Smooth muscle cell of the pulmonary artery (primary cell): Measurements from ENCODE around the gene CHMP4A. TPM values are rescaled to one million over a fixed set of nuclear protein-coding genes. Genes with fewer than 3 reads are reported as not detected.

Experiments
- total RNA-seq: library from RNA; depleted of rRNA; stranded (reverse); fragments of >200 nt; gene quantifications from 2 replicates; pipeline ENCODE4 v1.2.3, GENCODE V29; 2014

CHMP4A gene
- 21.8 and 24.1 TPM in 2 replicates for total RNA-seq

GRCh38 chr14:24212924-24213865 lies at the start of gene CHMP4A:
Gene CHMP4A (minus strand): TSS chr14:24213488. CDS start chr14:24213439, 49 bp downstream.

GRCh38 chr14:24232645-24233537 lies 19.6 kb upstream of the CHMP4A start, which contains the start of gene GMPR2:
Gene GMPR2 (plus strand): TSS chr14:24232929. CDS start chr14:24233254, 325 bp downstream.

GRCh38 chr14:24232121-24232644 lies 18.9 kb upstream of the CHMP4A start, which contains the start of gene NEDD8:
Gene NEDD8 (minus strand): TSS chr14:24232367. CDS start chr14:24232267, 100 bp downstream.

GRCh38 chr14:24215495-24216344 lies 2.4 kb upstream of the CHMP4A start, which contains the start of gene MDP1:
Gene MDP1 (minus strand): TSS chr14:24216066. CDS start chr14:24215955, 111 bp downstream.

GRCh38 chr14:24195186-24196070 lies 17.9 kb downstream of the CHMP4A start, which contains the start of gene TM9SF1:
Gene TM9SF1 (minus strand): TSS chr14:24195441. CDS start chr14:24195019, 422 bp downstream.

GRCh38 chr14:24188251-24189058 lies 24.8 kb downstream of the CHMP4A start, which contains the start of gene IPO4:
Gene IPO4 (minus strand): TSS chr14:24188816. CDS start chr14:24188787, 29 bp downstream.

GRCh38 chr14:24171422-24172260 lies 41.6 kb downstream of the CHMP4A start, which contains the start of gene REC8:
Gene REC8 (plus strand): TSS chr14:24172080. CDS start chr14:24172553, 473 bp downstream.

GRCh38 chr14:24160850-24161804 lies 52.2 kb downstream of the CHMP4A start, which contains the start of gene IRF9:
Gene IRF9 (plus strand): TSS chr14:24161265. CDS start chr14:24162145, 880 bp downstream.

Other genes starting within 250 kb of the CHMP4A start
- gene DHRS4L2, start 224.6 kb downstream of the CHMP4A start, total RNA-seq = 8.4 and 11.5 TPM in 2 replicates
- 0.17 TPM in 1 of 2 replicates, not detected in the other for gene CARMIL3, start 161.5 kb downstream of the CHMP4A start, total RNA-seq
- not detected in 2 replicates for gene CPNE6, start 141.9 kb downstream of the CHMP4A start, total RNA-seq
- 26.8 and 35.3 TPM in 2 replicates for gene PCK2, start 119.2 kb downstream of the CHMP4A start, total RNA-seq
- gene DCAF11, start 98.7 kb downstream of the CHMP4A start, total RNA-seq = 50.9 and 56.8 TPM in 2 replicates
- gene NRL, start 98.5 kb downstream of the CHMP4A start, total RNA-seq = 0.65 and 0.96 TPM in 2 replicates
- 0.20 TPM in 2 replicates for gene FITM1, start 82.8 kb downstream of the CHMP4A start, total RNA-seq
- 87.2 and 96.2 TPM in 2 replicates for gene PSME1, start 77.3 kb downstream of the CHMP4A start, total RNA-seq
- gene EMC9, start 71.9 kb downstream of the CHMP4A start, total RNA-seq = 11.4 and 14.0 TPM in 2 replicates
- 58.8 and 64.5 TPM in 2 replicates for gene PSME2, start 66.9 kb downstream of the CHMP4A start, total RNA-seq
- gene RNF31, start 66.0 kb downstream of the CHMP4A start, total RNA-seq = 26.7 and 35.1 TPM in 2 replicates
- gene IRF9, start 52.2 kb downstream of the CHMP4A start, total RNA-seq = 54.0 and 57.1 TPM in 2 replicates
- gene REC8, start 41.4 kb downstream of the CHMP4A start, total RNA-seq = 0.65 and 1.2 TPM in 2 replicates
- 42.3 and 84.2 TPM in 2 replicates for gene IPO4, start 24.7 kb downstream of the CHMP4A start, total RNA-seq
- gene TM9SF1, start 18.0 kb downstream of the CHMP4A start, total RNA-seq = 102 and 113 TPM in 2 replicates
- gene TSSK4, start 7.8 kb downstream of the CHMP4A start, total RNA-seq = 0.07 and 0.53 TPM in 2 replicates
- gene MDP1, start 2.6 kb upstream of the CHMP4A start, total RNA-seq = 14.8 and 15.4 TPM in 2 replicates
- gene NEDD8, start 18.9 kb upstream of the CHMP4A start, total RNA-seq = 122 and 125 TPM in 2 replicates
- gene GMPR2, start 19.4 kb upstream of the CHMP4A start, total RNA-seq = 88.9 and 107 TPM in 2 replicates
- 55.0 and 55.8 TPM in 2 replicates for gene TINF2, start 29.1 kb upstream of the CHMP4A start, total RNA-seq
- 0.65 and 1.5 TPM in 2 replicates for gene TGM1, start 49.7 kb upstream of the CHMP4A start, total RNA-seq
- gene RABGGTA, start 58.1 kb upstream of the CHMP4A start, total RNA-seq = 22.6 and 33.2 TPM in 2 replicates
- gene DHRS1, start 86.3 kb upstream of the CHMP4A start, total RNA-seq = 12.9 and 29.0 TPM in 2 replicates
- 21.2 and 28.0 TPM in 2 replicates for gene NOP9, start 86.4 kb upstream of the CHMP4A start, total RNA-seq
- 1.6 and 2.3 TPM in 2 replicates for gene CIDEB, start 94.5 kb upstream of the CHMP4A start, total RNA-seq
- gene LTB4R2, start 96.7 kb upstream of the CHMP4A start, total RNA-seq = 3.0 and 4.8 TPM in 2 replicates
- 1.9 and 2.7 TPM in 2 replicates for gene LTB4R, start 98.0 kb upstream of the CHMP4A start, total RNA-seq
- 3.3 and 4.9 TPM in 2 replicates for gene ADCY4, start 121.6 kb upstream of the CHMP4A start, total RNA-seq
- 0.26 TPM in 1 of 2 replicates, not detected in the other for gene RIPK3, start 126.5 kb upstream of the CHMP4A start, total RNA-seq
- 56.5 and 76.4 TPM in 2 replicates for gene NFATC4, start 154.7 kb upstream of the CHMP4A start, total RNA-seq
- 6.9 and 16.7 TPM in 2 replicates for gene NYNRIN, start 185.5 kb upstream of the CHMP4A start, total RNA-seq
- gene CBLN3, start 216.2 kb upstream of the CHMP4A start, total RNA-seq = 3.5 and 4.2 TPM in 2 replicates
- 66.7 and 68.0 TPM in 2 replicates for gene KHNYN, start 216.5 kb upstream of the CHMP4A start, total RNA-seq
- gene SDR39U1, start 229.3 kb upstream of the CHMP4A start, total RNA-seq = 10.2 and 11.8 TPM in 2 replicates